Measurements from ENCODE around the gene MAPK8IP3.
"Not testable (repeated sequence)": the region's sequence is repeated elsewhere in the genome, so short reads cannot be mapped to it uniquely, and the experiment has no call there.

Gene MAPK8IP3

GRCh38 chr16:1710811-1711507 is 5.0 kb downstream of the MAPK8IP3 start:
- no peak for DNase-seq

GRCh38 chr16:1712791-1713261 is 6.8 kb downstream of the MAPK8IP3 start:
- no peak for DNase-seq

GRCh38 chr16:1713331-1713730 is 7.3 kb downstream of the MAPK8IP3 start:
- no peak for DNase-seq

GRCh38 chr16:1713933-1714332 is 7.9 kb downstream of the MAPK8IP3 start:
- DNase-seq = no peak

GRCh38 chr16:1715220-1715619 is 9.2 kb downstream of the MAPK8IP3 start:
- DNase-seq = no peak

GRCh38 chr16:1718236-1718635 is 12.2 kb downstream of the MAPK8IP3 start:
- not testable (repeated sequence) for DNase-seq

- not testable (repeated sequence) for DNase-seq
Measured at GRCh38 chr16:1719559-1720229, 13.7 kb downstream of the MAPK8IP3 start.

- no peak for DNase-seq
Measured at GRCh38 chr16:1721372-1721771, 15.4 kb downstream of the MAPK8IP3 start.

- peak; percentile 22 to 50 for DNase-seq
Measured at GRCh38 chr16:1723450-1724147, 17.6 kb downstream of the MAPK8IP3 start.

GRCh38 chr16:1724491-1724890 is 18.5 kb downstream of the MAPK8IP3 start:
- no peak for DNase-seq

- DNase-seq = no peak
Measured at GRCh38 chr16:1726661-1727502, 20.9 kb downstream of the MAPK8IP3 start.

GRCh38 chr16:1727651-1728624 is 21.9 kb downstream of the MAPK8IP3 start:
- DNase-seq = no peak

- DNase-seq = no peak
Measured at GRCh38 chr16:1729026-1729425, 23.0 kb downstream of the MAPK8IP3 start.

- no peak for DNase-seq
Measured at GRCh38 chr16:1729445-1729844, 23.4 kb downstream of the MAPK8IP3 start.

GRCh38 chr16:1731073-1731472 is 25.1 kb downstream of the MAPK8IP3 start:
- no peak for DNase-seq

GRCh38 chr16:1731603-1732002 is 25.6 kb downstream of the MAPK8IP3 start:
- no peak for DNase-seq

- no peak for DNase-seq
Measured at GRCh38 chr16:1732071-1732470, 26.1 kb downstream of the MAPK8IP3 start.

- not testable (repeated sequence) for DNase-seq
Measured at GRCh38 chr16:1732551-1732987, 26.6 kb downstream of the MAPK8IP3 start.

GRCh38 chr16:1734123-1734522 is 28.1 kb downstream of the MAPK8IP3 start:
- no peak for DNase-seq

- DNase-seq = no peak
Measured at GRCh38 chr16:1734816-1735215, 28.8 kb downstream of the MAPK8IP3 start.

GRCh38 chr16:1740234-1740633 is 34.2 kb downstream of the MAPK8IP3 start:
- DNase-seq = no peak

Measured in activated CD4-positive, alpha-beta T cell treated with anti-CD3 and anti-CD28 coated beads for 4 hours (primary cell).